SK-N-SH (cell line): Measurements from ENCODE around the gene MMS19. TPM values are rescaled to one million over a fixed set of nuclear protein-coding genes. Genes with fewer than 3 reads are reported as not detected.

Source experiments
- CTCF ChIA-PET: fragments of 300-600, 350-600 bp; formaldehyde crosslinking; extraction: SDS; loops from one replicate; lab custom pipeline; 2021; lab: Yijun Ruan, JAX
- POLR2A ChIA-PET: fragments of 350-600 bp; sonication (Branson Sonifier 250); formaldehyde crosslinking; extraction: SDS; loops from one replicate; lab custom pipeline; 2020; ENCODE audit warnings: antibody characterized with exemption, inconsistent platforms; lab: Yijun Ruan, JAX
- DNase-seq: peaks from one replicate; pipeline ENCODE4 v3.0.0; 2012
- H2AFZ ChIP-seq: fragments of 200-600 bp; sonication (generic); 2 replicates; pipeline ENCODE4 v1.8.1; 2016; ENCODE audit warnings: antibody characterized with exemption, mild to moderate bottlenecking, low read depth
- H3F3A ChIP-seq: fragments of 200-600 bp; sonication (generic); replicated peaks from 2 replicates; pipeline ENCODE3; 2016; ENCODE audit warnings: antibody characterized with exemption, mild to moderate bottlenecking; ENCODE audit not compliant: insufficient read depth
- H3K27ac ChIP-seq, 2 experiments: fragments of 200-500 bp in 1 of 2; fragments of 200-600 bp in 1 of 2; sonication (Bioruptor generic) in 1 of 2; sonication (generic), shearing (Covaris generic) in 1 of 2; 2 replicates each; pipeline versions ENCODE4 v1.5.1 to v1.6.1; 2014 to 2016; ENCODE audit warnings: low read depth in 2 of 2, inconsistent platforms in 1 of 2, low read length in 1 of 2, mild to moderate bottlenecking in 1 of 2, mixed read lengths in 1 of 2
- H3K27me3 ChIP-seq: fragments of 200-600 bp; sonication (generic), shearing (Covaris generic); 2 replicates; pipeline ENCODE4 v1.6.1; 2016; ENCODE audit warnings: mixed run types; ENCODE audit not compliant: insufficient read depth
- H3K36me3 ChIP-seq, 2 experiments: fragments of 200-500 bp in 1 of 2; fragments of 200-600 bp in 1 of 2; sonication (Bioruptor generic) in 1 of 2; sonication (generic) in 1 of 2; replicated peaks in 1 of 2; 2 replicates each; pipeline versions ENCODE3 to v1.5.1; 2014 to 2016; ENCODE audit warnings: low read length in 1 of 2, mild to moderate bottlenecking in 1 of 2; ENCODE audit not compliant: insufficient read depth in 2 of 2, control insufficient read depth in 1 of 2
- H3K4me1 ChIP-seq, 2 experiments: fragments of 200-500 bp in 1 of 2; fragments of 200-600 bp in 1 of 2; sonication (Bioruptor generic) in 1 of 2; sonication (generic), shearing (Covaris generic) in 1 of 2; 2 replicates each; pipeline versions ENCODE4 v1.5.1 to v1.6.1; 2014 to 2016; ENCODE audit warnings: low read depth in 1 of 2, low read length in 1 of 2, mixed run types in 1 of 2; ENCODE audit not compliant: insufficient read depth in 2 of 2, control insufficient read depth in 1 of 2
- H3K4me2 ChIP-seq: fragments of 200-600 bp; sonication (generic), shearing (Covaris generic); 2 replicates; pipeline ENCODE4 v1.6.1; 2017; ENCODE audit warnings: mixed run types
- H3K4me3 ChIP-seq, 2 experiments: fragments of 200-500 bp in 1 of 2; fragments of 200-600 bp in 1 of 2; sonication (Bioruptor generic) in 1 of 2; sonication (generic), shearing (Covaris generic) in 1 of 2; 2 replicates each; pipeline versions ENCODE4 v1.5.1 to v1.8.1; 2014 to 2016; ENCODE audit warnings: low read depth in 2 of 2, inconsistent platforms in 1 of 2, low read length in 1 of 2, mild to moderate bottlenecking in 1 of 2, mixed read lengths in 1 of 2, moderate library complexity in 1 of 2
- H3K79me2 ChIP-seq: fragments of 200-600 bp; sonication (generic); 2 replicates; pipeline ENCODE4 v1.8.1; 2017; ENCODE audit warnings: mild to moderate bottlenecking; ENCODE audit not compliant: insufficient read depth
- H3K9ac ChIP-seq: fragments of 200-600 bp; sonication (generic); 2 replicates; pipeline ENCODE4 v1.6.1; 2017; ENCODE audit warnings: mixed run types
- H3K9me2 ChIP-seq: fragments of 200-600 bp; sonication (generic); 2 replicates; pipeline ENCODE4 v1.6.1; 2017; ENCODE audit warnings: mixed run types
- H3K9me3 ChIP-seq: fragments of 200-600 bp; sonication (generic); 2 replicates; pipeline ENCODE4 v1.6.1; 2017; ENCODE audit warnings: mixed run types, mild to moderate bottlenecking, moderate library complexity
- H4K20me1 ChIP-seq: fragments of 200-600 bp; sonication (generic); 2 replicates; pipeline ENCODE4 v1.6.1; 2017; ENCODE audit warnings: mild to moderate bottlenecking, mixed run types; ENCODE audit not compliant: insufficient read depth
- ELF1 ChIP-seq: IDR thresholded peaks from 2 replicates; pipeline ENCODE4 v1.4.0; 2012
- EP300 ChIP-seq, 2 experiments: IDR thresholded peaks; 2 replicates each; pipeline versions ENCODE4 v1.4.0 to v1.6.1; 2012; ENCODE audit warnings: borderline replicate concordance in 1 of 2, low read depth in 1 of 2, low read length in 1 of 2
- EZH2phosphoT487 ChIP-seq: fragments of 200-600 bp; sonication (generic); IDR thresholded peaks from 2 replicates; pipeline ENCODE4 v1.6.1; 2017; ENCODE audit warnings: low read depth, mixed run types, mild to moderate bottlenecking, antibody characterized with exemption, moderate library complexity, borderline replicate concordance
- FOXJ3 ChIP-seq: sonication (generic); formaldehyde crosslinking; IDR thresholded peaks from 2 replicates; pipeline ENCODE4 v1.5.1; 2020; ENCODE audit warnings: mild to moderate bottlenecking, missing genetic modification reagents
- GABPA ChIP-seq: IDR thresholded peaks from 2 replicates; pipeline ENCODE4 v1.4.0; 2012; ENCODE audit warnings: low read depth, mild to moderate bottlenecking
- GATA2 ChIP-seq: sonication (generic); formaldehyde crosslinking; IDR thresholded peaks from 2 replicates; pipeline ENCODE4 v1.5.0; 2020; ENCODE audit warnings: mild to moderate bottlenecking, missing genetic modification reagents
- IRF3 ChIP-seq: fragments of 150-350 bp; IDR thresholded peaks from 2 replicates; pipeline ENCODE4 v1.6.1; 2016; ENCODE audit warnings: mild to moderate bottlenecking, low read depth, low read length
- MXI1 ChIP-seq: IDR thresholded peaks from 2 replicates; pipeline ENCODE4 v1.6.1; 2012; ENCODE audit warnings: mild to moderate bottlenecking, low read depth, low read length, improper control_type of control experiment
- NRF1 ChIP-seq: IDR thresholded peaks from 2 replicates; pipeline ENCODE4 v1.6.1; 2012; ENCODE audit warnings: low read depth, mild to moderate bottlenecking, low read length
- RAD21 ChIP-seq: IDR thresholded peaks from 2 replicates; pipeline ENCODE4 v1.6.1; 2012; ENCODE audit warnings: mild to moderate bottlenecking, low read length
- RCOR1 ChIP-seq: fragments of 150-350 bp; IDR thresholded peaks from 2 replicates; pipeline ENCODE4 v1.6.1; 2017; ENCODE audit warnings: antibody characterized with exemption, low read length
- RFX5 ChIP-seq: IDR thresholded peaks from 2 replicates; pipeline ENCODE4 v1.6.1; 2012; ENCODE audit warnings: mild to moderate bottlenecking, improper control_type of control experiment, low read length
- SIN3A ChIP-seq: IDR thresholded peaks from 2 replicates; pipeline ENCODE4 v1.6.1; 2012; ENCODE audit warnings: low read depth, mild to moderate bottlenecking, low read length, moderate library complexity, borderline replicate concordance
- SMC3 ChIP-seq: IDR thresholded peaks from 2 replicates; pipeline ENCODE4 v1.6.1; 2012; ENCODE audit warnings: low read depth, low read length, improper control_type of control experiment
- TAF1 ChIP-seq: IDR thresholded peaks from 2 replicates; pipeline ENCODE4 v1.6.1; 2012; ENCODE audit warnings: low read depth, mild to moderate bottlenecking, low read length, moderate library complexity, borderline replicate concordance
- WGBS: methylation state at CpG from one replicate; pipeline ENCODE4 v1.1.6; 2017; ENCODE audit warnings: low lambda C conversion rate; 5-methylcytosine and 5-hydroxymethylcytosine counted together
- polyA plus RNA-seq, 3 experiments: library from polyadenylated mRNA; depleted of rRNA; stranded (reverse); fragments of >200 nt; gene quantifications; 2 replicates each; pipeline ENCODE4 v1.2.3, GENCODE V29; 2012
- TF ChIP-seq, protein P1 (sequence below): IDR thresholded peaks from 2 replicates; pipeline ENCODE4 v1.4.0; 2012; ENCODE audit warnings: low read depth
- TF ChIP-seq, protein P2 (sequence below): IDR thresholded peaks from 2 replicates; pipeline ENCODE4 v1.6.1; 2012; ENCODE audit warnings: mild to moderate bottlenecking, low read depth, low read length, moderate library complexity
- TF ChIP-seq, protein P3 (sequence below): fragments of 150-350 bp; IDR thresholded peaks from 2 replicates; pipeline ENCODE4 v1.6.1; 2017; ENCODE audit warnings: antibody characterized with exemption, low read length, low read depth, borderline replicate concordance
- TF ChIP-seq, protein P4 (sequence below): fragments of 200-600 bp; sonication (generic); IDR thresholded peaks from 2 replicates; pipeline ENCODE4 v1.6.1; 2017; ENCODE audit warnings: antibody characterized with exemption, mild to moderate bottlenecking, moderate library complexity

Gene MMS19
- polyA plus RNA-seq, 1 of the 3 experiments (the other 2 are of a cell fraction): 56.9 TPM

DNA sequence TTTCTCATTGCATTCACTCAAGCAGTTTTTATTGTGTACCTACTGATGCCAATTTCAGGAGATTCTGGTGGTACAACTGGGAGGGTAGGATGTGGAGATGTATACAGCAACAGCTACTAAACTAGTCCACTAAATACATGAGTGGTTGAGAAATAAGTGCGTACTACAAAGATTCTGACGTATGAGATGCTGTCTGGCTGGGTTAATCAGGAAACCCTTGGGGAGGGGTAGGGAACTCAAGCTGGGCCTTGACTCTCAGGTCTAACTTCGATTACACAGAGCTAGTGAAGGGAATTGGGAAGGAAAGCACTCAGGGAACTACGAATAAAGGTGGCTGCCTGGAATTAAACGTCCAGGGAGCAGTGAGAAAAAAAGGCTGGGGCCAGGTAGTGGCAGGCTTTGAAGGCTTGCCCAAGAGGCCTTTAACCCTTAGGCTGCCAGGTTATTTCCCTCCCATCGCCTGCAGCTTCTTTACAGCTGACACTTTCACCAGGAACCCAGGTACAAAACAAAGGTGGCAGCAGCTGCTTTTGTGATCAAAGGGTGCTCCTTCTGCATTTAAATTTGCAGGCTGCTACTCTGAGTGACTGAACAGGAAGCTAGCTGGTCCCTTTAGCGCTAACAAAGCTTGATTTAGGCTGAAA, 3.2 kb downstream of the MMS19 start:
- TF ChIP-seq RFX5 (no peak), NRF1 (no peak), ELF1 (no peak), EZH2phosphoT487 (no peak), FOXJ3 (CRISPR knock-in tag) (no peak), RCOR1 (no peak), TAF1 (no peak)
- TF ChIP-seq, protein P1, sequence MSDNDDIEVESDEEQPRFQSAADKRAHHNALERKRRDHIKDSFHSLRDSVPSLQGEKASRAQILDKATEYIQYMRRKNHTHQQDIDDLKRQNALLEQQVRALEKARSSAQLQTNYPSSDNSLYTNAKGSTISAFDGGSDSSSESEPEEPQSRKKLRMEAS: no peak
- TF ChIP-seq, protein P2, sequence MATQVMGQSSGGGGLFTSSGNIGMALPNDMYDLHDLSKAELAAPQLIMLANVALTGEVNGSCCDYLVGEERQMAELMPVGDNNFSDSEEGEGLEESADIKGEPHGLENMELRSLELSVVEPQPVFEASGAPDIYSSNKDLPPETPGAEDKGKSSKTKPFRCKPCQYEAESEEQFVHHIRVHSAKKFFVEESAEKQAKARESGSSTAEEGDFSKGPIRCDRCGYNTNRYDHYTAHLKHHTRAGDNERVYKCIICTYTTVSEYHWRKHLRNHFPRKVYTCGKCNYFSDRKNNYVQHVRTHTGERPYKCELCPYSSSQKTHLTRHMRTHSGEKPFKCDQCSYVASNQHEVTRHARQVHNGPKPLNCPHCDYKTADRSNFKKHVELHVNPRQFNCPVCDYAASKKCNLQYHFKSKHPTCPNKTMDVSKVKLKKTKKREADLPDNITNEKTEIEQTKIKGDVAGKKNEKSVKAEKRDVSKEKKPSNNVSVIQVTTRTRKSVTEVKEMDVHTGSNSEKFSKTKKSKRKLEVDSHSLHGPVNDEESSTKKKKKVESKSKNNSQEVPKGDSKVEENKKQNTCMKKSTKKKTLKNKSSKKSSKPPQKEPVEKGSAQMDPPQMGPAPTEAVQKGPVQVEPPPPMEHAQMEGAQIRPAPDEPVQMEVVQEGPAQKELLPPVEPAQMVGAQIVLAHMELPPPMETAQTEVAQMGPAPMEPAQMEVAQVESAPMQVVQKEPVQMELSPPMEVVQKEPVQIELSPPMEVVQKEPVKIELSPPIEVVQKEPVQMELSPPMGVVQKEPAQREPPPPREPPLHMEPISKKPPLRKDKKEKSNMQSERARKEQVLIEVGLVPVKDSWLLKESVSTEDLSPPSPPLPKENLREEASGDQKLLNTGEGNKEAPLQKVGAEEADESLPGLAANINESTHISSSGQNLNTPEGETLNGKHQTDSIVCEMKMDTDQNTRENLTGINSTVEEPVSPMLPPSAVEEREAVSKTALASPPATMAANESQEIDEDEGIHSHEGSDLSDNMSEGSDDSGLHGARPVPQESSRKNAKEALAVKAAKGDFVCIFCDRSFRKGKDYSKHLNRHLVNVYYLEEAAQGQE: no peak
- H2AFZ ChIP-seq: no peak overlapping the region

GRCh38 chr10:97494151-97494550, 4.1 kb downstream of the MMS19 start:
- no peak overlapping the region for H3K4me2 ChIP-seq
- CTCF ChIA-PET: interaction anchor here (1.2 kb wide), 1 partner anchor 30 kb away, joined by 4 read pairs; no protein-coding TSS in a partner anchor
- H3K4me1 ChIP-seq: peaks cover 9 to 19% of the 10 kb centered on the region in 2 experiments; a peak in 3 of 4 replicates
- no peak overlapping the region for H3K9ac ChIP-seq
- POLR2A ChIA-PET: no interaction called here
- peaks cover 19% of the 10 kb centered on the region for H3F3A ChIP-seq
- WGBS: 72% methylated on average over 2 of the region's 2 CpGs
- H3K36me3 ChIP-seq: peaks cover 0 to 16% of the 10 kb centered on the region in 2 experiments
- no peaks in the 10 kb centered on the region for H3K27me3 ChIP-seq
- H3K9me3 ChIP-seq: no peaks in the 10 kb centered on the region
- no peak overlapping the region for H2AFZ ChIP-seq
- H3K27ac ChIP-seq: no peak overlapping the region
- H4K20me1 ChIP-seq: peaks cover 81% of the 10 kb centered on the region
- H3K79me2 ChIP-seq: peaks cover 93% of the 10 kb centered on the region
- DNase-seq: no peak
- H3K4me3 ChIP-seq: no peak overlapping the region
- no peaks in the 10 kb centered on the region for H3K9me2 ChIP-seq
- TF ChIP-seq ELF1 (no peak), MXI1 (no peak), RAD21 (no peak), IRF3 (no peak), GATA2 (CRISPR knock-in tag) (no peak), SIN3A (no peak), GABPA (no peak), EP300 (IDR thresholded peaks at IDR 0.05; ENCODE audit: borderline replicate concordance in 1 of 2, low read depth in 1 of 2, low read length in 1 of 2) (no peak), SMC3 (no peak), EZH2phosphoT487 (no peak)
- TF ChIP-seq, protein P3, sequence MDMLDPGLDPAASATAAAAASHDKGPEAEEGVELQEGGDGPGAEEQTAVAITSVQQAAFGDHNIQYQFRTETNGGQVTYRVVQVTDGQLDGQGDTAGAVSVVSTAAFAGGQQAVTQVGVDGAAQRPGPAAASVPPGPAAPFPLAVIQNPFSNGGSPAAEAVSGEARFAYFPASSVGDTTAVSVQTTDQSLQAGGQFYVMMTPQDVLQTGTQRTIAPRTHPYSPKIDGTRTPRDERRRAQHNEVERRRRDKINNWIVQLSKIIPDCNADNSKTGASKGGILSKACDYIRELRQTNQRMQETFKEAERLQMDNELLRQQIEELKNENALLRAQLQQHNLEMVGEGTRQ: no peak
- TF ChIP-seq, protein P4, sequence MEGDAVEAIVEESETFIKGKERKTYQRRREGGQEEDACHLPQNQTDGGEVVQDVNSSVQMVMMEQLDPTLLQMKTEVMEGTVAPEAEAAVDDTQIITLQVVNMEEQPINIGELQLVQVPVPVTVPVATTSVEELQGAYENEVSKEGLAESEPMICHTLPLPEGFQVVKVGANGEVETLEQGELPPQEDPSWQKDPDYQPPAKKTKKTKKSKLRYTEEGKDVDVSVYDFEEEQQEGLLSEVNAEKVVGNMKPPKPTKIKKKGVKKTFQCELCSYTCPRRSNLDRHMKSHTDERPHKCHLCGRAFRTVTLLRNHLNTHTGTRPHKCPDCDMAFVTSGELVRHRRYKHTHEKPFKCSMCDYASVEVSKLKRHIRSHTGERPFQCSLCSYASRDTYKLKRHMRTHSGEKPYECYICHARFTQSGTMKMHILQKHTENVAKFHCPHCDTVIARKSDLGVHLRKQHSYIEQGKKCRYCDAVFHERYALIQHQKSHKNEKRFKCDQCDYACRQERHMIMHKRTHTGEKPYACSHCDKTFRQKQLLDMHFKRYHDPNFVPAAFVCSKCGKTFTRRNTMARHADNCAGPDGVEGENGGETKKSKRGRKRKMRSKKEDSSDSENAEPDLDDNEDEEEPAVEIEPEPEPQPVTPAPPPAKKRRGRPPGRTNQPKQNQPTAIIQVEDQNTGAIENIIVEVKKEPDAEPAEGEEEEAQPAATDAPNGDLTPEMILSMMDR: no peak

More for the DNA sequence above, 3.2 kb downstream of the MMS19 start:
- ChIA-PET POLR2A (no interaction called here), CTCF (interaction anchor here (0.7 to 2.5 kb wide), 4 partner anchors 31 to 86 kb away, joined by 3 to 5 read pairs (median 4); no protein-coding TSS in a partner anchor)
- no peaks in the 10 kb centered on the region for H3K9me2 ChIP-seq
- peaks cover 11% of the 10 kb centered on the region for H3F3A ChIP-seq
- no peak overlapping the region for H3K4me3 ChIP-seq
- H3K27me3 ChIP-seq: no peaks in the 10 kb centered on the region
- peaks cover 13 to 19% of the 10 kb centered on the region in 2 experiments; a peak in 3 of 4 replicates for H3K4me1 ChIP-seq
- H3K79me2 ChIP-seq: peaks cover 93% of the 10 kb centered on the region
- H3K4me2 ChIP-seq: peak overlapping the region; percentile 51
- no peaks in the 10 kb centered on the region for H3K9me3 ChIP-seq
- peaks cover 73% of the 10 kb centered on the region for H4K20me1 ChIP-seq
- WGBS: 72% methylated on average over 7 of the region's 7 CpGs
- H3K36me3 ChIP-seq: peaks cover 0 to 16% of the 10 kb centered on the region in 2 experiments
- H3K27ac ChIP-seq: no peak overlapping the region
- H3K9ac ChIP-seq: no peak overlapping the region
- no peak for DNase-seq
